ENCODE data around the gene SYP. TPM values are rescaled to one million over a fixed set of nuclear protein-coding genes. Genes with fewer than 3 reads are reported as not detected.

The SYP gene
- total and polyA plus RNA-seq, 9 of the 15 experiments (the other 6 are each of a cell fraction or from before 2014, with no cell fraction given), result 0.48 to 5.1 (median 2.6) TPM

DNA sequence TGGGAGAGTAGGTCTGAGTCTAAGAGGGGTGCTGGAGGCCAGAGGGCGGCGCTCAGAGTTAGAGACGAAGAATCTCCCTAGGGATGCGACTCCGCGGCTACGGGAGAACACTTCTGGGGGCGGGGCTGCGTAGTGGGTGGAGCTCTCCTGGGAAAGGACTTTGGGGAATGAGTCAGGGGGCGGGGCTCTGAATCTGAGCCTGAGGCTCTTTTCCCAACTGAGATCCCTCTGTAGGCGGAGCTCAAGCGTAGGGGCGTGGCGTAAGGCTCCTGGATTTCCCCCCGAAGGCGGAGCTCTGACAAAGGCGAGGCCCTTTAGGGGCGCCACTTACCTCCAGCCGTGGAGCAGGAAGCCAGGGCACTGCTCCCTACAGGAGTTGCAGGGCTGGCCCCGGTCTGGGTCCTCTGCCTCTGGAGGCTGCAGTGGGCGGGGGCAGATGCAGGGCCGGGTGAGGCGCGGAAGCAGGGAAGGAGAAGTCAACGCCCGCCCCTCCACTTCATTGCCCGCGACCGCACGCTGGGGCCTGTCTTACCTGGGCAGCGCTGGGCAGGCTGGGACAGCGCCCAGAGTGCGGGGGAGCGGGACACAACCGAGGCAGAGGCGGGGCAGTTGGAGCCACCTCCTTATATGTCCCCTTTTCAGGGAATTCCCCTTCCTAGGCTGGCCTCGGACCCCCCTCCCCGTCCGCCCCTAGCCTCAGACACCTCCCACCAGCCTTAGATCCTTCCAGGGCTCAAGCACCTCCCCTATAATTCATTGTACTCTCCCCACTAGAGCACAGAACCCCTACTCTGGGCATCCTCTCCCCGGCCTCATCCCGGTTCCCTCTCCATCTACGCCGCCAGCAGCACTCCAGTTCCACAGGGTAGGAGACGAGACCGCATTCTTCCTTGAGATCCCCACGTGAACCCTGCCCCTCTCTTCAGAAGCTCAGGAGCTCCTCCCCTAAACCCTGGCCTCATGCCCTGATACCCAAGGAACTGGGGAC lies 15.4 kb downstream of the SYP start (continued):
- TF ChIP-seq HNRNPL (IDR thresholded peaks at IDR 0.05; ENCODE audit: low read depth, low read length) (no peak), HNRNPLL (IDR thresholded peaks at IDR 0.05; ENCODE audit: low read depth, low read length, poor library complexity, severe bottlenecking) (peak; percentile 58), MTA1 (IDR thresholded peaks at IDR 0.05; ENCODE audit: borderline replicate concordance) (no peak), CBFA2T3 (IDR thresholded peaks at IDR 0.05) (no peak), C11orf30 (IDR thresholded peaks at IDR 0.05; ENCODE audit: low read depth) (no peak), TBP (optimal IDR thresholded peaks at IDR 0.05; ENCODE audit: low read depth, low read length) (peak; percentile 60), CEBPG (CRISPR knock-in tag; IDR thresholded peaks at IDR 0.05) (no peak), CEBPG (tag; conservative IDR thresholded peaks at IDR 0.05 in 1 of 2, IDR thresholded peaks at IDR 0.05 in 1 of 2) (no peak), MTA3 (IDR thresholded peaks at IDR 0.05; ENCODE audit: borderline replicate concordance) (no peak), ELF2 (CRISPR knock-in tag; IDR thresholded peaks at IDR 0.05) (no peak), ZNF584 (CRISPR knock-in tag; IDR thresholded peaks at IDR 0.05; ENCODE audit: low read depth) (no peak), NRF1 (conservative IDR thresholded peaks at IDR 0.05 in 1 of 2, IDR thresholded peaks at IDR 0.05 in 1 of 2) (peak; percentile 57 to 63), SIN3A (IDR thresholded peaks at IDR 0.05; ENCODE audit: borderline replicate concordance in 2 of 2, control insufficient read depth in 1 of 2, low read depth in 2 of 2, low read length in 2 of 2) (peak in 1 of 2 experiments; percentile 32; a peak in 1 of 4 replicates), ZFP30 (CRISPR knock-in tag; IDR thresholded peaks at IDR 0.05; ENCODE audit: borderline replicate concordance) (no peak), ZNF766 (CRISPR knock-in tag; conservative IDR thresholded peaks at IDR 0.05) (no peak), ZNF696 (CRISPR knock-in tag; conservative IDR thresholded peaks at IDR 0.05) (no peak), ZNF551 (CRISPR knock-in tag; IDR thresholded peaks at IDR 0.05) (no peak), FOXK1 (CRISPR knock-in tag; IDR thresholded peaks at IDR 0.05; ENCODE audit: borderline replicate concordance) (no peak)
- TF ChIP-seq, protein P1, sequence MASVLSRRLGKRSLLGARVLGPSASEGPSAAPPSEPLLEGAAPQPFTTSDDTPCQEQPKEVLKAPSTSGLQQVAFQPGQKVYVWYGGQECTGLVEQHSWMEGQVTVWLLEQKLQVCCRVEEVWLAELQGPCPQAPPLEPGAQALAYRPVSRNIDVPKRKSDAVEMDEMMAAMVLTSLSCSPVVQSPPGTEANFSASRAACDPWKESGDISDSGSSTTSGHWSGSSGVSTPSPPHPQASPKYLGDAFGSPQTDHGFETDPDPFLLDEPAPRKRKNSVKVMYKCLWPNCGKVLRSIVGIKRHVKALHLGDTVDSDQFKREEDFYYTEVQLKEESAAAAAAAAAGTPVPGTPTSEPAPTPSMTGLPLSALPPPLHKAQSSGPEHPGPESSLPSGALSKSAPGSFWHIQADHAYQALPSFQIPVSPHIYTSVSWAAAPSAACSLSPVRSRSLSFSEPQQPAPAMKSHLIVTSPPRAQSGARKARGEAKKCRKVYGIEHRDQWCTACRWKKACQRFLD (CRISPR knock-in tag; IDR thresholded peaks at IDR 0.05), result no peak
- TF ChIP-seq, protein P2, sequence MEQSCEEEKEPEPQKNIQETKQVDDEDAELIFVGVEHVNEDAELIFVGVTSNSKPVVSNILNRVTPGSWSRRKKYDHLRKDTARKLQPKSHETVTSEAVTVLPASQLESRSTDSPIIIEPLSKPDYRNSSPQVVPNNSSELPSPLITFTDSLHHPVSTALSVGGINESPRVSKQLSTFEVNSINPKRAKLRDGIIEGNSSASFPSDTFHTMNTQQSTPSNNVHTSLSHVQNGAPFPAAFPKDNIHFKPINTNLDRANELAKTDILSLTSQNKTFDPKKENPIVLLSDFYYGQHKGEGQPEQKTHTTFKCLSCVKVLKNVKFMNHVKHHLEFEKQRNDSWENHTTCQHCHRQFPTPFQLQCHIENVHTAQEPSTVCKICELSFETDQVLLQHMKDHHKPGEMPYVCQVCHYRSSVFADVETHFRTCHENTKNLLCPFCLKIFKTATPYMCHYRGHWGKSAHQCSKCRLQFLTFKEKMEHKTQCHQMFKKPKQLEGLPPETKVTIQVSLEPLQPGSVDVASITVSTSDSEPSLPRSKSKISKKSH (CRISPR knock-in tag; IDR thresholded peaks at IDR 0.05), result no peak
- TF ChIP-seq, protein P3, sequence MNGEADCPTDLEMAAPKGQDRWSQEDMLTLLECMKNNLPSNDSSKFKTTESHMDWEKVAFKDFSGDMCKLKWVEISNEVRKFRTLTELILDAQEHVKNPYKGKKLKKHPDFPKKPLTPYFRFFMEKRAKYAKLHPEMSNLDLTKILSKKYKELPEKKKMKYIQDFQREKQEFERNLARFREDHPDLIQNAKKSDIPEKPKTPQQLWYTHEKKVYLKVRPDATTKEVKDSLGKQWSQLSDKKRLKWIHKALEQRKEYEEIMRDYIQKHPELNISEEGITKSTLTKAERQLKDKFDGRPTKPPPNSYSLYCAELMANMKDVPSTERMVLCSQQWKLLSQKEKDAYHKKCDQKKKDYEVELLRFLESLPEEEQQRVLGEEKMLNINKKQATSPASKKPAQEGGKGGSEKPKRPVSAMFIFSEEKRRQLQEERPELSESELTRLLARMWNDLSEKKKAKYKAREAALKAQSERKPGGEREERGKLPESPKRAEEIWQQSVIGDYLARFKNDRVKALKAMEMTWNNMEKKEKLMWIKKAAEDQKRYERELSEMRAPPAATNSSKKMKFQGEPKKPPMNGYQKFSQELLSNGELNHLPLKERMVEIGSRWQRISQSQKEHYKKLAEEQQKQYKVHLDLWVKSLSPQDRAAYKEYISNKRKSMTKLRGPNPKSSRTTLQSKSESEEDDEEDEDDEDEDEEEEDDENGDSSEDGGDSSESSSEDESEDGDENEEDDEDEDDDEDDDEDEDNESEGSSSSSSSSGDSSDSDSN (IDR thresholded peaks at IDR 0.05; ENCODE audit: borderline replicate concordance in 1 of 2, low read depth in 2 of 2, low read length in 2 of 2), result 0 out of 4 replicates have a peak, but pooled peaks of 1 of the 2 experiments have one; percentile 40
